Peyer's patch (tissue), 4 donors: ENCODE results near the gene ATXN2. TPM values are rescaled to one million over a fixed set of nuclear protein-coding genes. Genes with fewer than 3 reads are reported as not detected.

Experiments
- DNase-seq, 3 donors: peaks; one replicate each; pipeline ENCODE4 v3.0.0-alpha.2; 2017 to 2019
- H3K27ac ChIP-seq, 4 donors: fragments of 200-600 bp; sonication (generic); one replicate each; pipeline ENCODE4 v1.5.1; 2016 to 2019
- H3K27me3 ChIP-seq, 2 donors: fragments of 200-600 bp; sonication (generic); one replicate each; pipeline ENCODE4 v1.5.1; 2019
- H3K36me3 ChIP-seq, 3 donors: fragments of 200-600 bp; sonication (generic); one replicate each; pipeline ENCODE4 v1.5.1; 2016 to 2019
- H3K4me1 ChIP-seq, 4 donors: fragments of 200-600 bp; sonication (generic); one replicate each; pipeline ENCODE4 v1.5.1; 2016 to 2019
- H3K4me3 ChIP-seq, 4 donors: fragments of 200-600 bp; sonication (generic); 1 replicate in 3 of 4; 2 replicates in 1 of 4; pipeline ENCODE4 v1.5.1; 2016 to 2019; ENCODE audit warnings: mild to moderate bottlenecking in 1 of 4
- H3K9me3 ChIP-seq, 4 donors: fragments of 200-600 bp; sonication (generic); one replicate each; pipeline ENCODE4 v1.5.1; 2016 to 2019; ENCODE audit warnings: mild to moderate bottlenecking in 1 of 4
- CTCF ChIP-seq, 6 experiments: fragments of 450-650 bp in 4 of 6; fragments of 200-600 bp in 2 of 6; sonication (generic) in 1 of 6; IDR thresholded peaks; one replicate each; pipeline ENCODE4 v1.5.1; 2017 to 2019; ENCODE audit warnings: antibody characterized with exemption in 6 of 6, mild to moderate bottlenecking in 3 of 6, moderate library complexity in 1 of 6
- POLR2A ChIP-seq, 2 donors: fragments of 450-650 bp; IDR thresholded peaks; one replicate each; pipeline ENCODE4 v1.5.1; 2017; ENCODE audit warnings: antibody characterized with exemption in 2 of 2, mild to moderate bottlenecking in 2 of 2, moderate library complexity in 2 of 2
- total RNA-seq, 4 donors: library from RNA; depleted of rRNA; stranded (reverse); fragments of >200 nt; gene quantifications; one replicate each; pipeline ENCODE4 v1.1.0, GENCODE V29; 2016

The ATXN2 gene
- total RNA-seq, 4 donors from 2014 or later = 35.9 to 111 (median 90.8) TPM

DNA sequence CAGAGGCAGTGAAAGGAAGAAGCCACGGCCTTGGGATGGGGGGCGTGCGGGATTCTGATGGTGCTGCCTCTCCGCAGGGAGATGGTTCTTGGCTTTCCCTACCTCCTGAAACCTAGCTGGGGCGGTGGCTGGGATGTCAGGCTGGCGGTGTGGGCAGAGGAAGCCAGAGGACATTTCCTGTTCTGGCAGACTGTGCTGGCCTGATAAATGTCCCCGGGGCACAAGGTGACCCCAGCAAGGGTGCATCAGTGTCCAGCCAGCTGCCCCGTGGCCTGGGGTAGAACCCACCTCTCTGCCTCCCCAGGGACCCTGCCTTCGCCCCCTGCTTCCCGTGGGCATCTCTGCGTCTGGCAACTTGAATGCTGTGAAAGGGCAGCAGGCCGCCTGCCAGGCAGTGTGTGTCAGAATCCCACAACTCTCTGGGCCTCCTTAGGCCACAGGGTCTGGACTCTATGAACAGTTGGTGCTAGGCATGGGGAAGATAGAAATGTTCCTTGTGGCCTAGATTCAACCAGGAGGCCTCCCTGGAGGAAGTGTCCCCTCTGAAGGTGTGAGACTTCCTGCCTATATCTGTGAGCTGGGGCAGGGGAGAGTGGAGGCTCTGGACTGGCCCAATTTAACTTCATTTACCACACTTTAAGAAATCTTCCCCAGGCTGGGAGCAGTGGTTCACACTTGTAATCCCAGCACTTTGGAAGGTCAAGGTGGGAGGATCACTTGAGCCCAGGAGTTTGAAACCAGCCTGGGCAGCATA lies 188.5 kb downstream of the ATXN2 start:
- Histone ChIP-seq H3K9me3 (no peaks in the 10 kb centered on the region), H3K4me1 (peaks cover 0 to 75% (median 49%) of the 10 kb centered on the region in 4 donors), H3K4me3 (peak overlapping the region in 1 of 4 donors; percentile 30), H3K36me3 (no peaks in the 10 kb centered on the region), H3K27ac (peak overlapping the region; percentile 68 to 93 (median 90)), H3K27me3 (no peaks in the 10 kb centered on the region)
- no peak for TF ChIP-seq CTCF (IDR thresholded peaks at IDR 0.05)
- no peak for TF ChIP-seq POLR2A (IDR thresholded peaks at IDR 0.05)
- DNase-seq = no peak

- peak overlapping the region in 3 of 4 donors; percentile 4 to 30 (median 20) for H3K4me3 ChIP-seq
- peaks cover 0 to 79% (median 52%) of the 10 kb centered on the region in 4 donors for H3K4me1 ChIP-seq
- peak overlapping the region; percentile 68 to 93 (median 90) for H3K27ac ChIP-seq
- no peaks in the 10 kb centered on the region for H3K27me3 ChIP-seq
- no peaks in the 10 kb centered on the region for H3K36me3 ChIP-seq
- no peaks in the 10 kb centered on the region for H3K9me3 ChIP-seq
- no peak for TF ChIP-seq POLR2A (IDR thresholded peaks at IDR 0.05)
- no peak for TF ChIP-seq CTCF (IDR thresholded peaks at IDR 0.05)
- DNase-seq = peak in 2 of 3 donors; percentile 62 to 72
These were observed 189.2 kb downstream of the ATXN2 start for GRCh38 chr12:111409780-111410430.

DNA sequence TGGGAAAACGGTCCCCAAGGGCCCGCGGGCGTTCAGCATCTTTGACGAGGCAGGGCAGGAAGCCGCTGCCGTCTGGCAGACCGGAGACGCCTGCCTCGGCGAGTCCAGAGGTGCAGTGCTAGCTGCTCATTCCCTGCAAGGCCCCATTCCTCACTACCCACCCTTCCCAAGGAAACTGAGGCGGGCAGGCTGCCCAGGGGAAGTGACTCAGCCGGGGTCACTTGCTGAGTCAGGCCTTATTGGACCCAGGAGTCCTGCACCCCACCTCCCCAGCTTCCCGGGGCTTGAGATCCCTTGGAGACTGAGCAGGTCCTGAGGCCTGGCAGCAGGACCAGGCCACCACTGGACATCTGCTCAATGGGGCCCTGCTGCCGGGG lies 189.7 kb downstream of the ATXN2 start:
- no peaks in the 10 kb centered on the region for H3K9me3 ChIP-seq
- peak in 1 of 3 donors; percentile 53 for DNase-seq
- H3K27ac ChIP-seq = peak overlapping the region; percentile 68 to 93 (median 90)
- H3K4me3 ChIP-seq = peak overlapping the region; percentile 1 to 30 (median 21)
- no peak for TF ChIP-seq POLR2A (IDR thresholded peaks at IDR 0.05)
- no peak for TF ChIP-seq CTCF (IDR thresholded peaks at IDR 0.05)
- peaks cover 0 to 84% (median 55%) of the 10 kb centered on the region in 4 donors for H3K4me1 ChIP-seq
- no peaks in the 10 kb centered on the region for H3K27me3 ChIP-seq
- no peaks in the 10 kb centered on the region for H3K36me3 ChIP-seq

- H3K27ac ChIP-seq = peak overlapping the region; percentile 68 to 93 (median 90)
- no peak for DNase-seq
- H3K4me1 ChIP-seq = peaks cover 0 to 85% (median 59%) of the 10 kb centered on the region in 4 donors
- H3K36me3 ChIP-seq = no peaks in the 10 kb centered on the region
- H3K4me3 ChIP-seq = peak overlapping the region in 3 of 4 donors; percentile 1 to 79 (median 20)
- TF ChIP-seq POLR2A (IDR thresholded peaks at IDR 0.05) (no peak), CTCF (IDR thresholded peaks at IDR 0.05) (no peak)
- no peaks in the 10 kb centered on the region for H3K9me3 ChIP-seq
- no peaks in the 10 kb centered on the region for H3K27me3 ChIP-seq
These were observed 190.3 kb downstream of the ATXN2 start for GRCh38 chr12:111408686-111409402.

- Histone ChIP-seq H3K4me1 (peaks cover 0 to 85% (median 61%) of the 10 kb centered on the region in 4 donors), H3K27ac (peak overlapping the region in 3 of 4 donors; percentile 90 to 93 (median 91)), H3K4me3 (peak overlapping the region in 2 of 4 donors; percentile 79 to 95), H3K27me3 (no peaks in the 10 kb centered on the region), H3K9me3 (no peaks in the 10 kb centered on the region), H3K36me3 (no peaks in the 10 kb centered on the region)
- TF ChIP-seq CTCF (IDR thresholded peaks at IDR 0.05) = no peak
- TF ChIP-seq POLR2A (IDR thresholded peaks at IDR 0.05) = no peak
- no peak for DNase-seq
These were observed 191.0 kb downstream of the ATXN2 start for GRCh38 chr12:111408116-111408440.
